Naive thymus-derived CD8-positive, alpha-beta T cell (primary cell): Measurements from ENCODE around the gene D2HGDH. TPM values are rescaled to one million over a fixed set of nuclear protein-coding genes. Genes with fewer than 3 reads are reported as not detected.
"Not testable (repeated sequence)": the region's sequence is repeated elsewhere in the genome, so short reads cannot be mapped to it uniquely, and the experiment has no call there.

Experiments
- ATAC-seq, 2 donors: fragments of 150-1000 bp; cut with Tn5 transposase in 1 of 2; sonication (Bioruptor Pico), chemical (Tn5 transposase) in 1 of 2; 1 replicate in 1 of 2; 2 replicates in 1 of 2; pipeline ENCODE4 v1.10.0; 2021; ENCODE audit warnings: mild to moderate bottlenecking in 2 of 2, moderate library complexity in 2 of 2
- POLR2A ChIA-PET: fragments of 350-600 bp; sonication (Branson Sonifier 250); formaldehyde crosslinking; loops from one replicate; lab custom pipeline; 2021; ENCODE audit warnings: antibody characterized with exemption; lab: Charles Lee
- DNase-seq, 10 donors: peaks; one replicate each; pipeline versions ENCODE4 v3.0.0 to v3.0.0-alpha.2; 2020 to 2022
- H3K27ac Mint-ChIP-seq, 10 donors: one replicate each; pipeline ENCODE4 v1.8.0; 2020 to 2022; ENCODE audit warnings: mild to moderate bottlenecking in 10 of 10, mixed read lengths in 10 of 10, moderate library complexity in 4 of 10, inconsistent platforms in 1 of 10
- H3K27me3 Mint-ChIP-seq, 5 donors: one replicate each; pipeline ENCODE4 v1.8.0; 2021 to 2022; ENCODE audit warnings: mixed read lengths in 5 of 5
- H3K36me3 Mint-ChIP-seq, 3 donors: one replicate each; pipeline ENCODE4 v1.8.0; 2020 to 2022; ENCODE audit warnings: mixed read lengths in 3 of 3, mild to moderate bottlenecking in 2 of 3, inconsistent platforms in 1 of 3
- H3K4me1 Mint-ChIP-seq, 4 donors: one replicate each; pipeline ENCODE4 v1.8.0; 2021 to 2022; ENCODE audit warnings: mixed read lengths in 4 of 4
- H3K4me3 Mint-ChIP-seq, 10 donors: one replicate each; pipeline ENCODE4 v1.8.0; 2020 to 2022; ENCODE audit warnings: mild to moderate bottlenecking in 10 of 10, mixed read lengths in 10 of 10, moderate library complexity in 6 of 10, inconsistent platforms in 1 of 10
- H3K9me3 Mint-ChIP-seq, 9 donors: one replicate each; pipeline ENCODE4 v1.8.0; 2020 to 2022; ENCODE audit warnings: mixed read lengths in 9 of 9, mild to moderate bottlenecking in 3 of 9, inconsistent platforms in 1 of 9, moderate library complexity in 1 of 9
- polyA plus RNA-seq, 3 donors: library from polyadenylated mRNA; unstranded; fragments of 300-500 nt; fragmentation: Illumina TruSeq; gene quantifications; one replicate each; pipeline ENCODE4 v1.2.3, GENCODE V29; 2021
- total RNA-seq, 8 experiments: library from RNA in 2 of 8; stranded (reverse) in 2 of 8; gene quantifications; one replicate each; pipeline ENCODE4 v1.2.3 and lab custom pipeline; 2021 to 2026

The D2HGDH gene
- total and polyA plus RNA-seq, 5 experiments from 2014 or later = 1.5 to 51.6 (median 6.8) TPM

DNA sequence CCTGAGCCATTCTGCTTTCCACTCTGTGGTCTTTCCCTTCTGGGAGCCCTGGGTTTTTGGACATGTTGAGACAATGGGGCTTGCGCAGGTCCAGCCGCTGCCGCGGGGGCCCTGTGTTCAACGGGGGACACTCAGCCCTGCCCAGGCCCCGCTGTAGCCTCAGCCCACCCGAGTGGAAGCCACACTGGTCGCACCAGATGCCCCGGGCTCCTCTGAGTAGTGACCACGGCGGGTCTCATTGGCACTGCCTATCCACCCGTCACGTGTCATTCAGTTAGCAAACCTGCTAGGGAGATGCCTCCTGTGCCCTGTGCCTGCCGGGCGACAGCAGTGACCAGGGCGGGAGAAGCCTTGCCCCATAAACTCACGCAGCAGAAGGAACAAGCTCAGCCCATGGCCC is 19.1 kb downstream of the D2HGDH start:
- no peaks in the 10 kb centered on the region for H3K27me3 Mint-ChIP-seq
- ATAC-seq (no peak), DNase-seq (no peak)
- peaks cover 0 to 54% (median 4%) of the 10 kb centered on the region in 3 donors for H3K36me3 Mint-ChIP-seq
- no peak overlapping the region for H3K27ac Mint-ChIP-seq
- no peaks in the 10 kb centered on the region for H3K9me3 Mint-ChIP-seq
- POLR2A ChIA-PET = interaction anchor here (0.6 kb wide), 1 partner anchor 42 kb away, joined by 3 read pairs; no protein-coding TSS in a partner anchor
- no peak overlapping the region for H3K4me3 Mint-ChIP-seq
- peaks cover 0 to 4% (median 0%) of the 10 kb centered on the region in 4 donors for H3K4me1 Mint-ChIP-seq

- peaks cover 0 to 4% (median 0%) of the 10 kb centered on the region in 4 donors for H3K4me1 Mint-ChIP-seq
- DNase-seq (no peak), ATAC-seq (no peak)
- POLR2A ChIA-PET = interaction anchor here (0.6 kb wide), 1 partner anchor 43 kb away, joined by 3 read pairs; no protein-coding TSS in a partner anchor
- H3K9me3 Mint-ChIP-seq = no peaks in the 10 kb centered on the region
- peaks cover 0 to 58% (median 4%) of the 10 kb centered on the region in 3 donors for H3K36me3 Mint-ChIP-seq
- H3K27ac Mint-ChIP-seq = peak overlapping the region in 1 of 10 donors; percentile 28
- H3K4me3 Mint-ChIP-seq = no peak overlapping the region
- H3K27me3 Mint-ChIP-seq = no peaks in the 10 kb centered on the region
Observed at GRCh38 chr2:241754042-241754441, 19.6 kb downstream of the D2HGDH start.

GRCh38 chr2:241755166-241755565 is 20.7 kb downstream of the D2HGDH start:
- DNase-seq (no peak), ATAC-seq (no peak)
- no peaks in the 10 kb centered on the region for H3K27me3 Mint-ChIP-seq
- peaks cover 0 to 2% (median 0%) of the 10 kb centered on the region in 9 donors for H3K9me3 Mint-ChIP-seq
- H3K36me3 Mint-ChIP-seq = peaks cover 0 to 59% (median 12%) of the 10 kb centered on the region in 3 donors
- H3K4me3 Mint-ChIP-seq = no peak overlapping the region
- H3K4me1 Mint-ChIP-seq = peaks cover 0 to 7% (median 0%) of the 10 kb centered on the region in 4 donors
- no peak overlapping the region for H3K27ac Mint-ChIP-seq
- POLR2A ChIA-PET = no interaction called here

GRCh38 chr2:241755777-241756176 is 21.3 kb downstream of the D2HGDH start:
- H3K4me1 Mint-ChIP-seq = peaks cover 0 to 8% (median under 1%) of the 10 kb centered on the region in 4 donors
- no peaks in the 10 kb centered on the region for H3K27me3 Mint-ChIP-seq
- H3K4me3 Mint-ChIP-seq = no peak overlapping the region
- POLR2A ChIA-PET = no interaction called here
- ATAC-seq (no peak), DNase-seq (no peak)
- H3K36me3 Mint-ChIP-seq = peaks cover 3 to 61% (median 14%) of the 10 kb centered on the region in 3 donors
- peaks cover 0 to 4% (median 2%) of the 10 kb centered on the region in 9 donors for H3K9me3 Mint-ChIP-seq
- no peak overlapping the region for H3K27ac Mint-ChIP-seq

DNA sequence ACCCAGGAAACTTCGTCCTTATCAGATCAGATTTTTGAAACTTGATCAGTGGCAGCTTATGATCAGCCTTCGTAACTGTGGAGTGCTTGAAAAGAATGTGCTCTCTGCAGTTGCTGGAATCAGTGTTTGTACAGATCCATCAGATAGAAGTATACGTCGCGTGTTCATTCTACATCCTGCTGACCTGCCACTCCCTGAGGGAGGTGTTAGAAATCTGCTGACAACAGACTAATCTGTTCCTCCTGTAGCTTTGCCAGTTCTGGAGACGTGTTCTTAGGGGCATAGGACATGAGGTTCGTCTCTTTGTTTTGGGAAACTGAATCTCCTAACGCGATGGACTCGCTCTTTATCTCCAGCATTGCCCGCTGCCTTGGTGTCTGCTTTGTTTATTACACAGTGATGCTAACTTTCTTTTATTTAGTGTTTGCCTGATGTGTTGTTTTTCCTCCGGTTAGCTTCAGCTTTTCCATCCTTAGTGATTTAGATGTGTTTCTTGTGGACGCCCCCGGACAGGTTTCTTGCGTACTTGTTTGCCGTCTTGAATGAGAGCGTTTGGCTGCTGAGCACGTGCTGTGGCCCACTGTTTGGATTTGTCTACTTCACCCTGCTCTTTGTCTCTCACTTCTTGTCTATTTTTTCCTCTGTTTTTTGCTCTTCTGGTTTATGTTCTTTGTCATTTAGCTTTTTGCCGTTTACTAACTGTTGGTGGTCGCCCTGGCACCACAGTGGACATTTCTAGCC is 24.8 kb downstream of the D2HGDH start:
- Mint-ChIP-seq H3K9me3 (peaks cover 0 to 5% (median 2%) of the 10 kb centered on the region in 9 donors), H3K4me3 (no peak overlapping the region), H3K27ac (peak overlapping the region in 5 of 10 donors; percentile 9 to 78 (median 50)), H3K4me1 (peaks cover 7 to 20% (median 9%) of the 10 kb centered on the region in 4 donors), H3K36me3 (peaks cover 5 to 59% (median 14%) of the 10 kb centered on the region in 3 donors), H3K27me3 (no peaks in the 10 kb centered on the region)
- POLR2A ChIA-PET = no interaction called here
- ATAC-seq (no peak), DNase-seq (peak in 1 of 10 donors; percentile 58)

DNA sequence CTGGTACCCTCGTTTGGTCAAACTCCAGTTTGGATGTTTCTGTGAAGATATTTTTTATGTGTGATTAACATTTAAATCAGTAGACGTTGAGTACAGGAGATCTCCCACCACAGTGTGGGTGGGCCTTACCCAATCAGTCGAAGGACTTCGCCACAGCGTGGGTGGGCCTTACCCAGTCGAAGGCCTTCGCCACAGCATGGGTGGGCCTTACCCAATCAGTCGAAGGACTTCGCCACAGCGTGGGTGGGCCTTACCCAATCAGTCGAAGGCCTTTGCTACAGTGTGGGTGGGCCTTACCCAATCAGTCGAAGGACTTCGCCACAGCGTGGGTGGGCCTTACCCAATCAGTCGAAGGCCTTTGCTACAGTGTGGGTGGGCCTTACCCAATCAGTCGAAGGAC is 25.5 kb downstream of the D2HGDH start:
- ATAC-seq, H3K9me3 Mint-ChIP-seq, H3K27me3 Mint-ChIP-seq, DNase-seq, H3K4me3 Mint-ChIP-seq, POLR2A ChIA-PET: not testable (repeated sequence)
- Mint-ChIP-seq H3K4me1 (peaks cover 7 to 23% (median 9%) of the 10 kb centered on the region in 4 donors), H3K27ac (peak overlapping the region in 4 of 10 donors; percentile 9 to 78 (median 60)), H3K36me3 (peaks cover 5 to 55% (median 14%) of the 10 kb centered on the region in 3 donors)

DNA sequence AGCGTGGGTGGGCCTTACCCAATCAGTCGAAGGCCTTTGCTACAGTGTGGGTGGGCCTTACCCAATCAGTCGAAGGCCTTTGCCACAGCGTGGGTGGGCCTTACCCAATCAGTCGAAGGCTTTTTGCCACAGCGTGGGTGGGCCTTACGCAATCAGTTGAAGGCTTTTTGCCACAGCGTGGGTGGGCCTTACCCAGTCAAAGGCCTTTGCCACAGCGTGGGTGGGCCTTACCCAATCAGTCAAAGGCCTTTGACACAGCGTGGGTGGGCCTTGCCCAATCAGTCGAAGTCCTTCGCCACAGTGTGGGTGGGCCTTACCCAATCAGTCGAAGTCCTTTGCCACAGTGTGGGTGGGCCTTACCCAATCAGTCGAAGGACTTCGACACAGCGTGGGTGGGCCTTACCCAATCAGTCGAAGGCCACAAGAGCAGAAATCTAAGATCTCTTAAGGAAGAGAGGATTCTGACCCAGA is 25.9 kb downstream of the D2HGDH start:
- H3K27ac Mint-ChIP-seq = peak overlapping the region in 2 of 10 donors; percentile 8 to 69
- peaks cover 7 to 23% (median 9%) of the 10 kb centered on the region in 4 donors for H3K4me1 Mint-ChIP-seq
- no peak for ATAC-seq
- no peak for DNase-seq
- POLR2A ChIA-PET = no interaction called here
- no peaks in the 10 kb centered on the region for H3K27me3 Mint-ChIP-seq
- H3K9me3 Mint-ChIP-seq = peaks cover 0 to 5% (median 2%) of the 10 kb centered on the region in 9 donors
- H3K4me3 Mint-ChIP-seq = no peak overlapping the region
- peaks cover 5 to 54% (median 14%) of the 10 kb centered on the region in 3 donors for H3K36me3 Mint-ChIP-seq

- DNase-seq (no peak), ATAC-seq (no peak)
- Mint-ChIP-seq H3K27ac (peak overlapping the region in 7 of 10 donors; percentile 11 to 94 (median 82)), H3K9me3 (peaks cover 0 to 5% (median 2%) of the 10 kb centered on the region in 9 donors), H3K4me1 (peaks cover 7 to 23% (median 9%) of the 10 kb centered on the region in 4 donors), H3K27me3 (no peaks in the 10 kb centered on the region), H3K36me3 (peaks cover 5 to 34% (median 14%) of the 10 kb centered on the region in 3 donors), H3K4me3 (peak overlapping the region in 6 of 10 donors; percentile 15 to 79 (median 18))
- POLR2A ChIA-PET = no interaction called here
Observed at GRCh38 chr2:241762321-241762932, 28.0 kb downstream of the D2HGDH start.

DNA sequence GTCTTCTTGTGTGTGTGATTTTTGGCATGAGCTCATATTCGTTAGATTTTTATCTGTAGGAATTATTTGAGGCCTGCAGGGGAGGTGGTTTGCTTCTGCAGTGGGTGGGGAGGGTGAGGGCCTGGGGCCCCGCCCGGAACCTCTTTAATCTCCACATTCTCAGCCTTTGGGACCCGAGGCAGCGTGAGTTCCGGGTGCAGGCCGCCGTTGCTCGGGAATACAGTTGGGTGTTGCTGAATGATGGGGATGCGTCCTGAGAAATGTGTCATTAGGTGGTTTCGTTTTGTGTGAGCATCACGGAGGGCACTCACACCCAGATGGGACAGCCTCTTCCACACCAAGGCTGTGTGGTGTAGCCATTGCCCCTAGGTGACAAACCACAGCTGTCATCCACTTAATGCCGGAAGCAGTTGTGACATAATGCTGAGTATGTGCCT is 28.5 kb downstream of the D2HGDH start:
- Mint-ChIP-seq H3K9me3 (peaks cover 0 to 5% (median 2%) of the 10 kb centered on the region in 9 donors), H3K36me3 (peaks cover 5 to 31% (median 14%) of the 10 kb centered on the region in 3 donors), H3K27me3 (no peaks in the 10 kb centered on the region), H3K27ac (peak overlapping the region in 8 of 10 donors; percentile 11 to 94 (median 81)), H3K4me1 (peaks cover 7 to 23% (median 9%) of the 10 kb centered on the region in 4 donors), H3K4me3 (peak overlapping the region in 6 of 10 donors; percentile 15 to 79 (median 31))
- ATAC-seq (peak; percentile 53 to 63), DNase-seq (peak in 4 of 10 donors; percentile 17 to 80 (median 35))
- POLR2A ChIA-PET = no interaction called here

- DNase-seq (no peak), ATAC-seq (no peak)
- H3K4me1 Mint-ChIP-seq = peaks cover 7 to 23% (median 8%) of the 10 kb centered on the region in 4 donors
- no peaks in the 10 kb centered on the region for H3K27me3 Mint-ChIP-seq
- H3K27ac Mint-ChIP-seq = peak overlapping the region in 6 of 10 donors; percentile 11 to 94 (median 76)
- H3K4me3 Mint-ChIP-seq = peak overlapping the region in 3 of 10 donors; percentile 8 to 79 (median 61)
- peaks cover 0 to 5% (median 2%) of the 10 kb centered on the region in 9 donors for H3K9me3 Mint-ChIP-seq
- POLR2A ChIA-PET = no interaction called here
- H3K36me3 Mint-ChIP-seq = peaks cover 5 to 25% (median 14%) of the 10 kb centered on the region in 3 donors
Observed at GRCh38 chr2:241763551-241764274, 29.3 kb downstream of the D2HGDH start.

DNA sequence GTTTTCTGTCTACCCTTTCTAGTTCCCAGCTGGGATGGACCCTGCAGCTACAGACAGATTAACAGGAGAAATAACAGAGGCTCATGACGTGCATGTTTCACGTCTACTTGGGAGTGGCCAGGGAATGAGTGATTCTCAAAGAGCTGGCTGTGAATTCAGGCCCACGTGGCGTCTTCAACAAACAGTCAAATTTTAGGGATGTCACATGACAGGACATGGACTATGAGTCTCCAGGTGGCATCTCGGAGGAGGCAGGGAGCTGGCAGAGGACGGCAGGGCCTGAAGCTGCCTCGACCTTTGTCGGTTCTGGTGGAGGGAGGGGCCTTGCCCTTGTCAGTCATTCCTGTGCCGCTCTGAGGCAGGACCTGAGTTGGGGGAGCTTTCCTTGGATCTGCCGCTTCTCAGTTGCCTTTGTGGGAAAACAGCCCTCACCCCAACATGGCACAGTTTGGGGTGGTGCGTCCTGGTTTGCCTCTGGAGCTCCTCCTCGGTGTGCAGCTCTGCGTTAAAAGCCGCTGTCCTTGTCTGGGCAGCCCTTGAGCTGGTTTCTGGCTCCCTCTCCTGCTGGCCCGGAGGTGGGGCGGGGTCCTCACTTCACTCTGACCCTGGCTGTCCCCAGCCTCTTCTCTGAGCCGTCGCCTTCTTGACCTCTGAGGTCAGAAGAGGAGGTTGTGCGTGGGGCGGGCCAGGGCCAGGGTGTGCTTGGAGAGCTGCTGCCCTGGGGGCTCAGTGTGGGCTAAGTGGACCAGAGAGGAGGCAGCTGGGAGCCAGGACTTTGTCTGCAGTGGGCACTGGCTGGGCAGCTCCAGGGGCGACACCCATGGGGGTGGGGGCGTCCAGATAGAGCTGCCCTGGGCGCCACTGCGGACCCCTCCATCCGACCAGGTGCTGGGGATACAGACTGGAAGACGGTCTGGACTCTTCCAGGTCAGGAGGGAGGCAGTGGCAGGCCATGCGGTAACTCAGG is 30.1 kb downstream of the D2HGDH start:
- peak overlapping the region in 1 of 10 donors; percentile 80 for H3K27ac Mint-ChIP-seq
- H3K27me3 Mint-ChIP-seq = no peaks in the 10 kb centered on the region
- POLR2A ChIA-PET = no interaction called here
- ATAC-seq (no peak), DNase-seq (no peak)
- H3K4me3 Mint-ChIP-seq = peak overlapping the region in 2 of 10 donors; percentile 20 to 37
- H3K36me3 Mint-ChIP-seq = peaks cover 5 to 16% (median 9%) of the 10 kb centered on the region in 3 donors
- peaks cover 7 to 23% (median 7%) of the 10 kb centered on the region in 4 donors for H3K4me1 Mint-ChIP-seq
- H3K9me3 Mint-ChIP-seq = peaks cover 0 to 5% (median 2%) of the 10 kb centered on the region in 9 donors
